Measurements from ENCODE around the gene CPEB1. TPM values are rescaled to one million over a fixed set of nuclear protein-coding genes. Genes with fewer than 3 reads are reported as not detected.

CPEB1 gene
- total RNA-seq, 1 donor from 2014 or later = 15.4 TPM

- Histone ChIP-seq H3K9me3 (ENCODE audit: insufficient read depth, low read depth, low read length) (no peaks in the 10 kb centered on the region), H3K9ac (ENCODE audit: low read length) (no peak overlapping the region), H3K27ac (ENCODE audit: low read depth, low read length) (no peak overlapping the region), H3K79me2 (ENCODE audit: insufficient read depth, low read length) (no peaks in the 10 kb centered on the region), H3K4me1 (ENCODE audit: insufficient read depth, low read length) (no peaks in the 10 kb centered on the region), H4K20me1 (ENCODE audit: insufficient read depth, low read length) (no peaks in the 10 kb centered on the region), H3K4me3 (ENCODE audit: insufficient read depth, low read depth, low read length) (no peak overlapping the region), H2AFZ (ENCODE audit: low read depth, low read length) (no peak overlapping the region), H3K27me3 (ENCODE audit: insufficient read depth, low read length) (peaks cover 14% of the 10 kb centered on the region), H3K36me3 (ENCODE audit: insufficient read depth, low read length) (no peaks in the 10 kb centered on the region), H3K4me2 (ENCODE audit: low read length) (no peak overlapping the region)
- FAIRE-seq = no peak
- Mint-ChIP-seq H3K27me3 (ENCODE audit: low read depth, unreplicated experiment) (peaks cover 49% of the 10 kb centered on the region), H3K4me3 (ENCODE audit: unreplicated experiment) (peak overlapping the region; percentile 73), H3K4me1 (ENCODE audit: low read depth, unreplicated experiment) (no peaks in the 10 kb centered on the region), H3K27ac (ENCODE audit: unreplicated experiment) (no peak overlapping the region), H3K9me3 (ENCODE audit: unreplicated experiment) (peaks cover 8% of the 10 kb centered on the region), H3K36me3 (ENCODE audit: low read depth, unreplicated experiment) (peaks cover 3% of the 10 kb centered on the region)
- no peak for DNase-seq (ENCODE audit: low read depth)
- TF ChIP-seq CTCF (IDR thresholded peaks at IDR 0.05; ENCODE audit: insufficient read depth, low read depth, low read length) = no peak
- TF ChIP-seq EZH2 (IDR thresholded peaks at IDR 0.05; ENCODE audit: insufficient read depth, low read length) = no peak
Measured at GRCh38 chr15:82679626-82680199, 32.5 kb upstream of the CPEB1 start.

GRCh38 chr15:82677720-82678323 lies 30.7 kb upstream of the CPEB1 start:
- Histone ChIP-seq H3K27me3 (ENCODE audit: insufficient read depth, low read length) (peaks cover 14% of the 10 kb centered on the region), H3K9ac (ENCODE audit: low read length) (no peak overlapping the region), H3K9me3 (ENCODE audit: insufficient read depth, low read depth, low read length) (no peaks in the 10 kb centered on the region), H3K4me3 (ENCODE audit: insufficient read depth, low read depth, low read length) (no peak overlapping the region), H2AFZ (ENCODE audit: low read depth, low read length) (no peak overlapping the region), H3K27ac (ENCODE audit: low read depth, low read length) (no peak overlapping the region), H4K20me1 (ENCODE audit: insufficient read depth, low read length) (no peaks in the 10 kb centered on the region), H3K79me2 (ENCODE audit: insufficient read depth, low read length) (no peaks in the 10 kb centered on the region), H3K4me1 (ENCODE audit: insufficient read depth, low read length) (no peaks in the 10 kb centered on the region), H3K36me3 (ENCODE audit: insufficient read depth, low read length) (no peaks in the 10 kb centered on the region), H3K4me2 (ENCODE audit: low read length) (no peak overlapping the region)
- DNase-seq (ENCODE audit: low read depth) (no peak), FAIRE-seq (no peak)
- Mint-ChIP-seq H3K27ac (ENCODE audit: unreplicated experiment) (no peak overlapping the region), H3K4me1 (ENCODE audit: low read depth, unreplicated experiment) (no peaks in the 10 kb centered on the region), H3K9me3 (ENCODE audit: unreplicated experiment) (peaks cover 8% of the 10 kb centered on the region), H3K27me3 (ENCODE audit: low read depth, unreplicated experiment) (peaks cover 49% of the 10 kb centered on the region), H3K4me3 (ENCODE audit: unreplicated experiment) (no peak overlapping the region), H3K36me3 (ENCODE audit: low read depth, unreplicated experiment) (peaks cover 3% of the 10 kb centered on the region)
- no peak for TF ChIP-seq CTCF (IDR thresholded peaks at IDR 0.05; ENCODE audit: insufficient read depth, low read depth, low read length)
- no peak for TF ChIP-seq EZH2 (IDR thresholded peaks at IDR 0.05; ENCODE audit: insufficient read depth, low read length)

- H3K36me3 Mint-ChIP-seq (ENCODE audit: low read depth, unreplicated experiment) = peaks cover 3% of the 10 kb centered on the region
- FAIRE-seq = no peak
Measured at GRCh38 chr15:82674873-82675272, 27.7 kb upstream of the CPEB1 start.

More at GRCh38 chr15:82674873-82675272, 27.7 kb upstream of the CPEB1 start:
- Histone ChIP-seq H4K20me1 (ENCODE audit: insufficient read depth, low read length) (no peaks in the 10 kb centered on the region), H3K36me3 (ENCODE audit: insufficient read depth, low read length) (no peaks in the 10 kb centered on the region), H3K9ac (ENCODE audit: low read length) (no peak overlapping the region), H3K4me2 (ENCODE audit: low read length) (no peak overlapping the region), H3K9me3 (ENCODE audit: insufficient read depth, low read depth, low read length) (no peaks in the 10 kb centered on the region), H3K27ac (ENCODE audit: low read depth, low read length) (no peak overlapping the region), H2AFZ (ENCODE audit: low read depth, low read length) (no peak overlapping the region), H3K27me3 (ENCODE audit: insufficient read depth, low read length) (peaks cover 4% of the 10 kb centered on the region), H3K4me1 (ENCODE audit: insufficient read depth, low read length) (no peaks in the 10 kb centered on the region), H3K79me2 (ENCODE audit: insufficient read depth, low read length) (no peaks in the 10 kb centered on the region), H3K4me3 (ENCODE audit: insufficient read depth, low read depth, low read length) (no peak overlapping the region)
- TF ChIP-seq CTCF (IDR thresholded peaks at IDR 0.05; ENCODE audit: insufficient read depth, low read depth, low read length) (no peak), EZH2 (IDR thresholded peaks at IDR 0.05; ENCODE audit: insufficient read depth, low read length) (no peak)
- Mint-ChIP-seq H3K4me1 (ENCODE audit: low read depth, unreplicated experiment) (no peaks in the 10 kb centered on the region), H3K4me3 (ENCODE audit: unreplicated experiment) (no peak overlapping the region), H3K27ac (ENCODE audit: unreplicated experiment) (no peak overlapping the region), H3K27me3 (ENCODE audit: low read depth, unreplicated experiment) (peaks cover 33% of the 10 kb centered on the region), H3K9me3 (ENCODE audit: unreplicated experiment) (no peaks in the 10 kb centered on the region)
- no peak for DNase-seq (ENCODE audit: low read depth)
